Stimulated activated CD4-positive, alpha-beta T cell treated with anti-CD3 and anti-CD28 coated beads, TNF-alpha, amount 100 ng/mL, for 1 hour (primary cell): ENCODE measurements around the gene TSPEAR.

Experiments
- DNase-seq, 3 donors: peaks; one replicate each; pipeline ENCODE4 v3.0.0-alpha.2; 2020; ENCODE audit warnings: low read depth in 3 of 3, low spot score in 1 of 3

TSPEAR gene

GRCh38 chr21:44456915-44457736, 254.2 kb downstream of the TSPEAR start:
- DNase-seq, result no peak

GRCh38 chr21:44456214-44456914, 255.0 kb downstream of the TSPEAR start:
- no peak for DNase-seq

GRCh38 chr21:44455524-44456213, 255.7 kb downstream of the TSPEAR start:
- DNase-seq, result peak in 1 of 3 donors; percentile 30

GRCh38 chr21:44454747-44455523, 256.4 kb downstream of the TSPEAR start, which contains the start of gene LRRC3:
TSS of gene LRRC3 (plus strand) at chr21:44455510. CDS start at chr21:44456645, 1,135 bp downstream.
- DNase-seq, result peak; percentile 50 to 75 (median 65)

GRCh38 chr21:44454058-44454457, 257.3 kb downstream of the TSPEAR start:
- DNase-seq, result no peak

- no peak for DNase-seq
Observed at GRCh38 chr21:44453120-44453519, 258.3 kb downstream of the TSPEAR start.

GRCh38 chr21:44450999-44451398, 260.4 kb downstream of the TSPEAR start:
- DNase-seq, result no peak

GRCh38 chr21:44450402-44450801, 261.0 kb downstream of the TSPEAR start:
- no peak for DNase-seq

GRCh38 chr21:44449473-44450363, 261.7 kb downstream of the TSPEAR start:
- no peak for DNase-seq

- no peak for DNase-seq
Observed at GRCh38 chr21:44448651-44449131, 262.7 kb downstream of the TSPEAR start.
